Motor neuron (in vitro differentiated cells): ENCODE data around the gene YWHAG. TPM values are rescaled to one million over a fixed set of nuclear protein-coding genes. Genes with fewer than 3 reads are reported as not detected.

Experiments used
- ATAC-seq, 8 experiments: fragments of 200-7000 bp; cut with Tn5 transposase; replicated peaks in 6 of 8; 2 replicates each; pipeline ENCODE4 v1.8.0; 2021; ENCODE audit warnings: mild to moderate bottlenecking in 8 of 8, moderate library complexity in 8 of 8
- H3K27ac ChIP-seq, 2 donors: fragments of 250-450 bp; sonication (Bioruptor Pico); 2 replicates each; pipeline ENCODE4 v1.9.0; 2021; ENCODE audit warnings: antibody characterized with exemption in 2 of 2, mild to moderate bottlenecking in 2 of 2, moderate library complexity in 1 of 2
- H3K4me1 ChIP-seq, 2 donors: fragments of 250-450 bp; sonication (Bioruptor Pico); replicated peaks in 1 of 2; 2 replicates each; pipeline ENCODE4 v1.6.1; 2021; ENCODE audit warnings: antibody characterized with exemption in 2 of 2, mild to moderate bottlenecking in 2 of 2, moderate library complexity in 1 of 2
- H3K4me3 ChIP-seq, 5 donors: fragments of 250-450 bp; sonication (Bioruptor Pico); 2 replicates each; pipeline ENCODE4 v1.9.0; 2021; ENCODE audit warnings: antibody characterized with exemption in 5 of 5, mild to moderate bottlenecking in 5 of 5, moderate library complexity in 4 of 5
- WGBS, 10 experiments: fragments of 450-650 bp; shearing (Covaris generic); methylation state at CpG; one replicate each; pipeline ENCODE4 v1.0.0; 2022; 5-methylcytosine and 5-hydroxymethylcytosine counted together
- in situ Hi-C, 9 experiments: fragments of 400-800 bp; cut with MboI; loops; one replicate each; pipeline ENCODE4 v1.15.0; 2021; ENCODE audit warnings: low sequenced_read_pairs in 9 of 9, low pct_unique_long_range_greater_than_20kb in 2 of 9; ENCODE audit not compliant: unreplicated experiment in 9 of 9
- total RNA-seq, 8 experiments: library from RNA; unstranded; fragments of 300-600 nt; gene quantifications; 2 replicates each; pipeline versions ENCODE4 v1.2.3 to v1.2.4, GENCODE V29; 2022

Gene YWHAG
- total RNA-seq, 8 experiments from 2014 or later: 153 to 275 (median 184) TPM

- Histone ChIP-seq H3K4me3 (no peak overlapping the region), H3K27ac (no peak overlapping the region), H3K4me1 (peaks cover 1 to 5% of the 10 kb centered on the region in 2 donors)
- in situ Hi-C loops: loop anchor here in 2 of 9 experiments (10.0 to 25.0 kb wide), 2 partner anchors 91 to 104 kb away; no protein-coding TSS in a partner anchor
- 100% methylated on average over 1 of the region's 1 CpG; no CpG with 5 or more reads in 8 of the 10 experiments for WGBS, 10 experiments
- peak in 2 of 8 experiments; percentile 13 to 45 for ATAC-seq
Observed at GRCh38 chr7:76278540-76278939, 80.3 kb downstream of the YWHAG start.

Other genes with a start within 250 kb of the YWHAG start
- gene SRRM3, start 157.1 kb downstream of the YWHAG start, total RNA-seq: 10 to 100 TPM in 4 of 8 experiments, 1 to 10 TPM in 3, under 1 TPM in 1; 0.92 to 16.1 (median 10.3) TPM
- 100 to 1,000 TPM in 5 of 8 experiments, 10 to 100 TPM in 3; 44.0 to 193 (median 120) TPM for gene HSPB1, start 56.3 kb downstream of the YWHAG start, total RNA-seq
- 1 to 10 TPM in 2 of 8 experiments, under 1 TPM in 6; 0.18 to 1.5 (median 0.68) TPM for gene SSC4D, start 50.7 kb upstream of the YWHAG start, total RNA-seq
- gene ZP3, start 66.0 kb upstream of the YWHAG start, total RNA-seq: 1 to 10 TPM in 5 of 8 experiments, under 1 TPM in 2, not detected in 1; 0.22 to 8.8 (median 1.7) TPM
- gene DTX2, start 102.7 kb upstream of the YWHAG start, total RNA-seq: 10 to 100 TPM in 2 of 8 experiments, 1 to 10 TPM in 6; 3.4 to 13.8 (median 5.6) TPM
- under 1 TPM in 4 of 8 experiments, not detected in 4; 0.20 to 0.62 (median 0.41) TPM for gene UPK3B, start 151.6 kb upstream of the YWHAG start, total RNA-seq
- 1 to 10 TPM in 2 of 8 experiments, under 1 TPM in 6; 0.14 to 1.8 (median 0.35) TPM for gene SPDYE16, start 184.3 kb upstream of the YWHAG start, total RNA-seq